HepG2 (cell line): Measurements from ENCODE around the gene ENDOG. TPM values are rescaled to one million over a fixed set of nuclear protein-coding genes. Genes with fewer than 3 reads are reported as not detected.

ENCODE experiments used
- ATRX ChIP-seq: sonication (generic); formaldehyde crosslinking; IDR thresholded peaks from 2 replicates; pipeline ENCODE4 v1.4.0; 2020; ENCODE audit warnings: missing genetic modification reagents, borderline replicate concordance
- GATAD1 ChIP-seq: IDR thresholded peaks from 2 replicates; pipeline ENCODE4 v1.6.1; 2016; ENCODE audit warnings: missing genetic modification reagents, missing compliant biosample characterization
- HNRNPUL1 ChIP-seq: fragments of 200-400 bp; formaldehyde crosslinking; IDR thresholded peaks from 2 replicates; pipeline ENCODE4 v1.6.1; 2017; ENCODE audit warnings: low read depth, mild to moderate bottlenecking, low read length, moderate library complexity
- KAT8 ChIP-seq: IDR thresholded peaks from 2 replicates; pipeline ENCODE4 v1.6.1; 2016; ENCODE audit warnings: missing genetic modification reagents, missing compliant biosample characterization
- MAZ ChIP-seq, 2 experiments: sonication (generic) in 1 of 2; formaldehyde crosslinking in 1 of 2; IDR thresholded peaks; 2 replicates each; pipeline versions ENCODE4 v1.5.0 to v1.6.1; 2012 to 2020; ENCODE audit warnings: low read depth in 2 of 2, mild to moderate bottlenecking in 2 of 2, borderline replicate concordance in 1 of 2, improper control_type of control experiment in 1 of 2, low read length in 1 of 2, missing genetic modification reagents in 1 of 2, moderate library complexity in 1 of 2
- POLR2AphosphoS2 ChIP-seq: IDR thresholded peaks from 2 replicates; pipeline ENCODE4 v1.6.1; 2011; ENCODE audit warnings: low read depth, low read length, improper control_type of control experiment
- RNF219 ChIP-seq: sonication (generic); formaldehyde crosslinking; IDR thresholded peaks from 2 replicates; pipeline ENCODE4 v1.5.0; 2020; ENCODE audit warnings: mild to moderate bottlenecking, missing genetic modification reagents
- SP2 ChIP-seq: sonication (generic); formaldehyde crosslinking; IDR thresholded peaks from 2 replicates; pipeline ENCODE4 v1.5.1; 2020; ENCODE audit warnings: mild to moderate bottlenecking, missing genetic modification reagents
- SP5 ChIP-seq: IDR thresholded peaks from 2 replicates; pipeline ENCODE4 v1.6.1; 2016; ENCODE audit warnings: low read depth, borderline replicate concordance
- TBP ChIP-seq: sonication (generic); formaldehyde crosslinking; IDR thresholded peaks from 2 replicates; pipeline ENCODE4 v1.5.0; 2020; ENCODE audit warnings: missing genetic modification reagents
- TBX3 ChIP-seq: fragments of 450-650 bp; IDR thresholded peaks from 2 replicates; pipeline ENCODE4 v1.6.1; 2017; ENCODE audit warnings: antibody characterized with exemption, mild to moderate bottlenecking, inconsistent platforms, borderline replicate concordance
- TCF7 ChIP-seq: sonication (generic); IDR thresholded peaks from 2 replicates; pipeline ENCODE4 v1.6.1; 2016; ENCODE audit warnings: antibody characterized with exemption, low read depth
- TEF ChIP-seq: sonication (generic); formaldehyde crosslinking; IDR thresholded peaks from 2 replicates; pipeline ENCODE4 v1.5.0; 2020; ENCODE audit warnings: missing genetic modification reagents
- TFE3 ChIP-seq: IDR thresholded peaks from 2 replicates; pipeline ENCODE4 v1.6.1; 2016
- THAP7 ChIP-seq: sonication (generic); formaldehyde crosslinking; IDR thresholded peaks from 2 replicates; pipeline ENCODE4 v1.8.1; 2023; ENCODE audit warnings: mild to moderate bottlenecking, missing genetic modification reagents
- XBP1 ChIP-seq: sonication (generic); formaldehyde crosslinking; IDR thresholded peaks from 2 replicates; pipeline ENCODE4 v1.5.0; 2020; ENCODE audit warnings: missing genetic modification reagents
- ZNF562 ChIP-seq: sonication (generic); formaldehyde crosslinking; IDR thresholded peaks from 2 replicates; pipeline ENCODE4 v1.8.0; 2022; ENCODE audit warnings: missing genetic modification reagents, borderline replicate concordance
- ZNF616 ChIP-seq: sonication (generic); formaldehyde crosslinking; IDR thresholded peaks from 2 replicates; pipeline ENCODE4 v1.5.0; 2020; ENCODE audit warnings: low read depth, mild to moderate bottlenecking, missing genetic modification reagents
- ZNF629 ChIP-seq: sonication (generic); formaldehyde crosslinking; conservative IDR thresholded peaks from 2 replicates; pipeline ENCODE4 v1.5.0; 2020; ENCODE audit warnings: missing genetic modification reagents
- ZNF746 ChIP-seq: sonication (generic); formaldehyde crosslinking; IDR thresholded peaks from 2 replicates; pipeline ENCODE4 v1.8.0; 2022; ENCODE audit warnings: mild to moderate bottlenecking, missing genetic modification reagents
- ZNF784 ChIP-seq: sonication (generic); formaldehyde crosslinking; IDR thresholded peaks from 2 replicates; pipeline ENCODE4 v1.5.1; 2020; ENCODE audit warnings: missing genetic modification reagents, mild to moderate bottlenecking, borderline replicate concordance
- ZNF883 ChIP-seq: sonication (generic); formaldehyde crosslinking; IDR thresholded peaks from 2 replicates; pipeline ENCODE4 v1.5.1; 2020; ENCODE audit warnings: mild to moderate bottlenecking, missing genetic modification reagents; ENCODE audit errors: not compliant biosample characterization
- ZSCAN22 ChIP-seq: sonication (generic); formaldehyde crosslinking; IDR thresholded peaks from 2 replicates; pipeline ENCODE4 v1.4.0; 2020; ENCODE audit warnings: mild to moderate bottlenecking, missing genetic modification reagents
- polyA plus RNA-seq, 8 experiments: library from polyadenylated mRNA; depleted of rRNA in 3 of 8; stranded (reverse) in 7 of 8; unstranded in 1 of 8; fragments of >200 nt; fragmentation: Illumina TruSeq in 4 of 8; extraction: Trizol in 4 of 8; gene quantifications; 2 replicates each; pipeline versions ENCODE4 v1.2.1 to v1.2.3, GENCODE V29; 2011 to 2016; ENCODE audit warnings: low read depth in 4 of 8, missing spikeins in 1 of 8, mixed read lengths in 1 of 8; ENCODE audit not compliant: insufficient read depth in 1 of 8
- total RNA-seq, 5 experiments: library from RNA; depleted of rRNA; stranded (reverse); fragments of >200 nt; fragmentation: Illumina TruSeq; extraction: Trizol; gene quantifications; 2 replicates each; pipeline ENCODE4 v1.2.3, GENCODE V29; 2016; ENCODE audit warnings: low read depth in 1 of 5

ENDOG gene
- total and polyA plus RNA-seq, 2 of the 13 experiments (the other 11 are each of a cell fraction or from before 2014, with no cell fraction given) = 26.3 to 28.8 TPM

- TF ChIP-seq ZNF784 (CRISPR knock-in tag) = peak; percentile 99
- TF ChIP-seq XBP1 = no peak
- 0 out of 2 replicates have a peak, but pooled peaks have one; percentile 38 for TF ChIP-seq TBX3
- TF ChIP-seq TFE3 (CRISPR knock-in tag) = peak; percentile 51; the same call in 1 of the 2 replicates
- TF ChIP-seq TEF = no peak
- TF ChIP-seq ATRX (CRISPR knock-in tag) = no peak; the same call in 1 of the 2 replicates
- TF ChIP-seq ZNF562 (CRISPR knock-in tag) = no peak
- peak; percentile 50 for TF ChIP-seq ZNF746 (CRISPR knock-in tag)
- no peak for TF ChIP-seq TCF7
- no peak for TF ChIP-seq RNF219 (CRISPR knock-in tag)
- TF ChIP-seq POLR2AphosphoS2 = no peak
- peak; percentile 60 for TF ChIP-seq SP2 (CRISPR knock-in tag)
- peak; percentile 79 for TF ChIP-seq SP5
- TF ChIP-seq THAP7 (CRISPR knock-in tag) = no peak
- TF ChIP-seq GATAD1 (CRISPR knock-in tag) = peak; percentile 96
- TF ChIP-seq ZNF629 (CRISPR knock-in tag) = 0 out of 2 replicates have a peak, but pooled peaks have one; percentile 10
- peak; percentile 98 for TF ChIP-seq KAT8
- 0 out of 2 replicates have a peak, but pooled peaks have one; percentile 45 for TF ChIP-seq HNRNPUL1
- no peak for TF ChIP-seq ZNF616 (CRISPR knock-in tag)
- no peak for TF ChIP-seq TBP (CRISPR knock-in tag)
- TF ChIP-seq ZSCAN22 (CRISPR knock-in tag) = no peak
- peak; percentile 77 for TF ChIP-seq MAZ (IDR thresholded peaks at IDR 0.05; ENCODE audit: borderline replicate concordance, low read depth, low read length)
- TF ChIP-seq MAZ (CRISPR knock-in tag; IDR thresholded peaks at IDR 0.05; ENCODE audit: low read depth) = no peak; the same call in 1 of the 2 replicates
- TF ChIP-seq ZNF883 (CRISPR knock-in tag) = peak; percentile 90
Observed at GRCh38 chr9:128771745-128772519, 46.4 kb upstream of the ENDOG start, which contains the start of gene ZER1 (continued).
